ENCODE measurements around the gene SLC1A7. TPM values are rescaled to one million over a fixed set of nuclear protein-coding genes. Genes with fewer than 3 reads are reported as not detected.

Gene SLC1A7
- total and polyA plus RNA-seq, 2 of the 13 experiments (the other 11 are each of a cell fraction or from before 2014, with no cell fraction given) = 0.04 to 2.0 TPM

DNA sequence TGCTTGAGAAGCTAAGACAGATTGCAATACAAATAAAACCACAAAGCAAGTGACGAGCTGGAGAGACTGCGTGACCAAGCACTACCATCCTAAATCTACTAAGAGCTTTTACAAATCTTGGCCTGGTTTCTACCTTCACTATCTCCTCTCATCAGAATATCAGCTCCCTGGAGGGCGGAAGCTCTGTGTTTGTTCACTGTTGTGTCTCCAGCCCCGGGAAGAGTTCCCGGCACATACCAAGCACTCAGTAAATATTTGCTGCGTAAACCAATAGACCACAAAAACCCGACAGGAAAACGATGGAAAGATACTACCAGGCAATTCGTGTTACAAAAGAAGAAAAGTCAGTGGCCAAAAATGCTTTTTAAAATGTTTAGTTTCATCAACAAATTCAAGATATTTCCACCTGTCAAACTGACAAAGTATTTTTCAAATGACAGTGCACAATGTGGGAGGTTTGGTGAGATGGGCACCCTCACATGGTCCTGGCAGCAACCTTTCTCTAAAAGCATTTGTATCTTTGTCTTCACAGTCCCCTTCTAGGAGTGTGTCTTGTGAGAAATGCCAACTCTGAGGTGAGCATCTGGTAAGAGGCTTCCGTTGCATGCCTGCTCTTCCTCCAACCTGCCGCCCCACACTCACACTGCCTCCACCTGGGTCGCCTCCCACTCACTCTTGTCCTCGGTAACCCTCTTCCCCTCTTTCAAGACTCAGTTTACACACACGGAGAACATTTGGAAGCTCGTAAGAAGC, 34.7 kb downstream of the SLC1A7 start (continued):
- TF ChIP-seq, protein P1, sequence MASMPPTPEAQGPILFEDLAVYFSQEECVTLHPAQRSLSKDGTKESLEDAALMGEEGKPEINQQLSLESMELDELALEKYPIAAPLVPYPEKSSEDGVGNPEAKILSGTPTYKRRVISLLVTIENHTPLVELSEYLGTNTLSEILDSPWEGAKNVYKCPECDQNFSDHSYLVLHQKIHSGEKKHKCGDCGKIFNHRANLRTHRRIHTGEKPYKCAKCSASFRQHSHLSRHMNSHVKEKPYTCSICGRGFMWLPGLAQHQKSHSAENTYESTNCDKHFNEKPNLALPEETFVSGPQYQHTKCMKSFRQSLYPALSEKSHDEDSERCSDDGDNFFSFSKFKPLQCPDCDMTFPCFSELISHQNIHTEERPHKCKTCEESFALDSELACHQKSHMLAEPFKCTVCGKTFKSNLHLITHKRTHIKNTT (CRISPR knock-in tag; IDR thresholded peaks at IDR 0.05) = no peak
- TF ChIP-seq ASH2L (IDR thresholded peaks at IDR 0.05; ENCODE audit: insufficient read length, low read depth, low read length) (peak; percentile 53), SP2 (CRISPR knock-in tag; IDR thresholded peaks at IDR 0.05) (no peak), MXI1 (IDR thresholded peaks at IDR 0.05; ENCODE audit: borderline replicate concordance, low read depth, low read length) (0 out of 3 replicates have a peak, but pooled peaks have one; percentile 20), ZNF441 (CRISPR knock-in tag; IDR thresholded peaks at IDR 0.05; ENCODE audit: borderline replicate concordance) (peak; percentile 64; the same call in 1 of the 2 replicates), PRMT3 (CRISPR knock-in tag; IDR thresholded peaks at IDR 0.05; ENCODE audit: borderline replicate concordance, low read depth) (no peak), CCDC6 (CRISPR knock-in tag; IDR thresholded peaks at IDR 0.05) (peak; percentile 49; the same call in 1 of the 2 replicates), SIX1 (CRISPR knock-in tag; IDR thresholded peaks at IDR 0.05; ENCODE audit: borderline replicate concordance) (peak; percentile 83; the same call in 1 of the 2 replicates), SIX4 (CRISPR knock-in tag; IDR thresholded peaks at IDR 0.05) (peak; percentile 54; the same call in 1 of the 2 replicates), NFRKB (IDR thresholded peaks at IDR 0.05) (no peak), TBL1XR1 (IDR thresholded peaks at IDR 0.05; ENCODE audit: borderline replicate concordance, low read length, partially characterized antibody) (peak; percentile 76), KAT2B (IDR thresholded peaks at IDR 0.05; ENCODE audit: borderline replicate concordance, low read depth, low read length) (no peak), ZNF703 (CRISPR knock-in tag; IDR thresholded peaks at IDR 0.05; ENCODE audit: borderline replicate concordance) (peak; percentile 95)
- TF ChIP-seq, protein P2, sequence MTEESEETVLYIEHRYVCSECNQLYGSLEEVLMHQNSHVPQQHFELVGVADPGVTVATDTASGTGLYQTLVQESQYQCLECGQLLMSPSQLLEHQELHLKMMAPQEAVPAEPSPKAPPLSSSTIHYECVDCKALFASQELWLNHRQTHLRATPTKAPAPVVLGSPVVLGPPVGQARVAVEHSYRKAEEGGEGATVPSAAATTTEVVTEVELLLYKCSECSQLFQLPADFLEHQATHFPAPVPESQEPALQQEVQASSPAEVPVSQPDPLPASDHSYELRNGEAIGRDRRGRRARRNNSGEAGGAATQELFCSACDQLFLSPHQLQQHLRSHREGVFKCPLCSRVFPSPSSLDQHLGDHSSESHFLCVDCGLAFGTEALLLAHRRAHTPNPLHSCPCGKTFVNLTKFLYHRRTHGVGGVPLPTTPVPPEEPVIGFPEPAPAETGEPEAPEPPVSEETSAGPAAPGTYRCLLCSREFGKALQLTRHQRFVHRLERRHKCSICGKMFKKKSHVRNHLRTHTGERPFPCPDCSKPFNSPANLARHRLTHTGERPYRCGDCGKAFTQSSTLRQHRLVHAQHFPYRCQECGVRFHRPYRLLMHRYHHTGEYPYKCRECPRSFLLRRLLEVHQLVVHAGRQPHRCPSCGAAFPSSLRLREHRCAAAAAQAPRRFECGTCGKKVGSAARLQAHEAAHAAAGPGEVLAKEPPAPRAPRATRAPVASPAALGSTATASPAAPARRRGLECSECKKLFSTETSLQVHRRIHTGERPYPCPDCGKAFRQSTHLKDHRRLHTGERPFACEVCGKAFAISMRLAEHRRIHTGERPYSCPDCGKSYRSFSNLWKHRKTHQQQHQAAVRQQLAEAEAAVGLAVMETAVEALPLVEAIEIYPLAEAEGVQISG (CRISPR knock-in tag; IDR thresholded peaks at IDR 0.05) = 0 out of 2 replicates have a peak, but pooled peaks have one; percentile 45
- TF ChIP-seq, protein P3, sequence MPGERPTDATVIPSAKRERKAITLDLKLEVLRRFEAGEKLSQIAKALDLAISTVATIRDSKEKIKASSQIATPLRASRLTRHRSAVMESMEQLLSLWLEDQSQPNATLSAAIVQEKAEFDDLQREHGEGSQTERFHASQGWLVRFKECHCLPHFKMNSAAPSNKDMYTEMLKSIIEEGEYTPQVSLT (CRISPR knock-in tag; IDR thresholded peaks at IDR 0.05; ENCODE audit: borderline replicate concordance, low read depth) = no peak
- TF ChIP-seq, protein P4, sequence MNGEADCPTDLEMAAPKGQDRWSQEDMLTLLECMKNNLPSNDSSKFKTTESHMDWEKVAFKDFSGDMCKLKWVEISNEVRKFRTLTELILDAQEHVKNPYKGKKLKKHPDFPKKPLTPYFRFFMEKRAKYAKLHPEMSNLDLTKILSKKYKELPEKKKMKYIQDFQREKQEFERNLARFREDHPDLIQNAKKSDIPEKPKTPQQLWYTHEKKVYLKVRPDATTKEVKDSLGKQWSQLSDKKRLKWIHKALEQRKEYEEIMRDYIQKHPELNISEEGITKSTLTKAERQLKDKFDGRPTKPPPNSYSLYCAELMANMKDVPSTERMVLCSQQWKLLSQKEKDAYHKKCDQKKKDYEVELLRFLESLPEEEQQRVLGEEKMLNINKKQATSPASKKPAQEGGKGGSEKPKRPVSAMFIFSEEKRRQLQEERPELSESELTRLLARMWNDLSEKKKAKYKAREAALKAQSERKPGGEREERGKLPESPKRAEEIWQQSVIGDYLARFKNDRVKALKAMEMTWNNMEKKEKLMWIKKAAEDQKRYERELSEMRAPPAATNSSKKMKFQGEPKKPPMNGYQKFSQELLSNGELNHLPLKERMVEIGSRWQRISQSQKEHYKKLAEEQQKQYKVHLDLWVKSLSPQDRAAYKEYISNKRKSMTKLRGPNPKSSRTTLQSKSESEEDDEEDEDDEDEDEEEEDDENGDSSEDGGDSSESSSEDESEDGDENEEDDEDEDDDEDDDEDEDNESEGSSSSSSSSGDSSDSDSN (CRISPR knock-in tag; IDR thresholded peaks at IDR 0.05) = no peak

All from HepG2 (cell line).